Loucy (cell line): ENCODE measurements around the gene KANTR.

ENCODE experiments used
- CTCF ChIP-seq: fragments of 200-600 bp; sonication (generic); conservative IDR thresholded peaks from 2 replicates; pipeline ENCODE4 v1.5.1; 2014; ENCODE audit warnings: mild to moderate bottlenecking, antibody characterized with exemption, low read length
- EZH2phosphoT487 ChIP-seq: fragments of 200-600 bp; IDR thresholded peaks from 2 replicates; pipeline ENCODE4 v1.6.1; 2018; ENCODE audit warnings: antibody characterized with exemption, mild to moderate bottlenecking, moderate library complexity, borderline replicate concordance

DNA sequence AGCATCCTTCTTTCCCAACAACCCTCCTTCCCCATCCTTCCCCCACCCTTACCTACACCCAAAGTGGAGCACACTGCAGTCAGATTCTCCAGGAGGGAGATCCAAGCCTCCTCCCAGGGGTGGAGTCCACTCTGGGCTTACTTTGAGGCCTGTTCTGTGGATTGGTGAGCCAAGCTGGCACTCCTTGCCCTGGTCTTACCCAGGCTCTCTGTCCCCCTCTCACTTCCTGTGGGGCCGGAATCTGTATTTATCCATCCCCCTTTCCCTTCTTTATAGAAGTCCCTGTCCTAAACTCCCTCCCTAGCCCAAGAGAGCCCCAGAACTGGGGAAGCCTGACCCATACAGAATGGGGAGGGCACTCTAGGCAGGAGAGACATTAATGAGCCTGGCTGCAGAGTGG, 15.0 kb upstream of the KANTR start:
- TF ChIP-seq CTCF: no peak
- TF ChIP-seq EZH2phosphoT487: no peak
